H1 (cell line): Measurements from ENCODE around the gene TROAP. TPM values are rescaled to one million over a fixed set of nuclear protein-coding genes. Genes with fewer than 3 reads are reported as not detected.

Experiments used
- FOSL1 ChIP-seq: IDR thresholded peaks from 2 replicates; pipeline ENCODE4 v1.6.1; 2011; ENCODE audit warnings: mild to moderate bottlenecking, low read depth, low read length, moderate library complexity; ENCODE audit not compliant: insufficient read depth
- MAFK ChIP-seq: IDR thresholded peaks from 2 replicates; pipeline ENCODE4 v1.6.1; 2012; ENCODE audit warnings: low read depth, mild to moderate bottlenecking, improper control_type of control experiment, low read length
- POU5F1 ChIP-seq: IDR thresholded peaks from 2 replicates; pipeline ENCODE4 v1.6.1; 2011; ENCODE audit warnings: low read depth, mild to moderate bottlenecking, low read length, moderate library complexity
- YY1 ChIP-seq: IDR thresholded peaks from 2 replicates; pipeline ENCODE4 v1.6.1; 2011; ENCODE audit warnings: low read depth, mild to moderate bottlenecking, low read length
- polyA plus RNA-seq, 7 experiments: library from polyadenylated mRNA; depleted of rRNA in 3 of 7; stranded (reverse) in 5 of 7; unstranded in 2 of 7; fragments of >200 nt in 5 of 7; fragments of 200-250 nt in 2 of 7; gene quantifications; 1 replicate in 5 of 7; 2 replicates in 1 of 7; 4 replicates in 1 of 7; pipeline versions ENCODE4 v1.2.1 to v1.2.3, GENCODE V29; 2011 to 2013; ENCODE audit warnings: missing spikeins in 2 of 7, mixed read lengths in 2 of 7
- total RNA-seq: library from RNA; stranded (reverse); fragmentation: NEBNext Ultra II Directional; extraction: Animal tissue kit (Norgen Biotek cat#: 25700); gene quantifications from 2 replicates; pipeline ENCODE4 v1.2.1, GENCODE V29; 2021

The TROAP gene
- total and polyA plus RNA-seq, 2 of the 8 experiments (the other 6 are each of a cell fraction or from before 2014, with no cell fraction given), result 36.7 to 52.0 TPM

DNA sequence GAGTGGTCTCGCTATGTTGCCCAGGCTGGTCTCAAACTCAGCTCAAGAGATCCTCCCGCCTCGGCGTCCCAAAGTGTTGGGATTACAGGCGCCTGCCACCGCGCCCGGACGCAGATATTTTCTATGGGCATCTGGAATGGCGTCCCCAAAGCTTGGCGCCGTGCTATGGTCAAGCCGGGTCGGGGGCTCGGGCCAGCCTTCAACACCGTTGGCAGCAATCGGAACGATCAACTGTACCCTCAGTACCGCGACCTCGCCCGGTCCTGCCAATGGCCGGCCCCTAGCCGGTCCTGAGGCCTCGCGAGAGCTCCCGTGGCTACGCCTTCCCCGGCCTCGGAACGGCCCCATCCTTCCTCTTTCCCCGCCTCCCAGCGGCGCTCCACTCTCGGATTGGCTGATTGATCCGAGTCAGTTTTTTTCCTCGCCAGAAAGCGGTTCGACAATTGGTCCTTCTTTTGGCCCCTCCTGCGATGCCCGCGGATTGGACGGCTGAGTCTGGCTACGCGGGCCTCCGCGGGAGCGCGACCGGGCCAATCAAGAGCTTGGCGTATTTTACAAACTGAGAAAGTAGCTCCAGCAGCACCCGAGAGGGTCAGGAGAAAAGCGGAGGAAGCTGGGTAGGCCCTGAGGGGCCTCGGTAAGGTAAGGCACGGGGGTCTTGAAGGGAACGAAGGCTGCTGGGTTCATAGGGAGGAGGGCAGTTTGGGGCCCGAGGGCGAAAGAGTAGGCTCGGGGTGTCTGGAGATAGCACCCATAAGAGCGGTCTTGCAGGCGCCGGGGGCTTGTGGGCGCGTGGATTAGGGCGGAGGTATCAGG, at the start of gene TROAP (continued):
- TF ChIP-seq FOSL1 (no peak), YY1 (peak; percentile 79), MAFK (no peak), POU5F1 (no peak)
